GM19351 (cell line): ENCODE results near the gene TNFSF15.
A peak's percentile ranks its signal among the peaks of the same experiment; 100 is the strongest.

Experiments used
- ATAC-seq: cut with Tn5 transposase; IDR thresholded peaks from one replicate; pipeline ENCODE4 v1.9.1; 2021; ENCODE audit warnings: mild to moderate bottlenecking, moderate library complexity; ENCODE audit not compliant: unreplicated experiment

Gene TNFSF15

GRCh38 chr9:114825126-114825795 is 19.4 kb upstream of the TNFSF15 start:
- no peak for ATAC-seq

GRCh38 chr9:114824110-114824509 is 18.3 kb upstream of the TNFSF15 start:
- ATAC-seq: no peak

- no peak for ATAC-seq
These were observed 17.6 kb upstream of the TNFSF15 start for GRCh38 chr9:114823441-114823840.

GRCh38 chr9:114822708-114823107 is 16.9 kb upstream of the TNFSF15 start:
- ATAC-seq: no peak

DNA sequence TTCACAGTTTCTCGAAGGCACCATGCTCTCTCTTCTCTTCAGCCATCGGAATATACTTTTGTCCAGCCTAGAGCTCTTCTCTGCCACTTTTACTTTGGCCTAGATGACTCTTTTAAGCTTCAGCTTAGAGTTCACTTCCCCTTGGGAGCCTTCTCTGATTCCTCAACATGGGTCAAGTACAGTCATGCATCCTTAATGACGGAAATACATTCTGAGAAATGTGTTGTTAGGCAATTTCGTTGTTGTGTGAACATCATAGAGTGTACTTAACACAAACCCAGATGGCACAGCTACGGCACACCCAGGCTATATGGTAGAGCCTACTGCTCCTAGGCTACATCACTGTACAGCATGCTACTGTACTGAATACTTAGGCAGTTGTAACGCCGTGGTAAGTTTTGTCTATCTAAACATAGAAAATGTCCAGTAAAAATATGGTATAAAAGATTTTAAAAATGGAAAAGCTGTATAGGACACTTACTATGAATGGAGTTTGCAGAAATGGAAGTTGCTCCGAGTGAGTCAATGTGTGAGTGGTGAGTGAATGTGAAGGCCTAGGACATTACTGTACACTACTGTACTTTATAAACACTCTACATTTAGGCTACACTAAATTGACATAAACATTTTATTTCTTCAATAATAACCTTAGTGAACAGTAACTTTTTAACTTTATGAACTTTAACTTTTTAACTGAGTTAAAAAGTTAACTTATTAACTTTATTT is 15.1 kb upstream of the TNFSF15 start:
- ATAC-seq: no peak

GRCh38 chr9:114818178-114818577 is 12.3 kb upstream of the TNFSF15 start:
- no peak for ATAC-seq

- ATAC-seq: no peak
These were observed 8.0 kb upstream of the TNFSF15 start for GRCh38 chr9:114813717-114814418.

GRCh38 chr9:114811966-114812636 is 6.3 kb upstream of the TNFSF15 start:
- ATAC-seq: no peak

DNA sequence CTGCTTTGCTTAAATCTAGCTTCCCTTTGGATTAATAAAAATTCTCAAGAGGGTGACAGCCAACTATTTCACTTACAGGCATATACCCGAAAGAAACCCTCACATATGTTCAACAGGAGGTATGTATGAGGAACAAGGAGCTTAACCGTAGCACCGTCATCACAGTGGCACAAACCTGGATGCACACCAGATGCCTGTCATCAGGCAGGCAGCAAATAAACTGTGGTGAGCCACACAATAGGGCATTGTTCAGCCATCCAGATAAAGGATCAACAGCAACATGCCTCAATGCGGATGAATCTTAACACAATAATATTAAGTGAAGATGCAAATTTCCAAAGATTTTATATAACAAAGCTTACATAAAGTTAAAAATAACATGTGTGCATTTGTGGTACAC is 5.5 kb upstream of the TNFSF15 start:
- no peak for ATAC-seq

- ATAC-seq: no peak
These were observed 4.8 kb upstream of the TNFSF15 start for GRCh38 chr9:114810614-114811013.

- peak; percentile 40 for ATAC-seq
These were observed 674 bp upstream of the TNFSF15 start for GRCh38 chr9:114806526-114806900.

GRCh38 chr9:114804505-114804904 is 1.3 kb downstream of the TNFSF15 start:
- ATAC-seq: no peak

DNA sequence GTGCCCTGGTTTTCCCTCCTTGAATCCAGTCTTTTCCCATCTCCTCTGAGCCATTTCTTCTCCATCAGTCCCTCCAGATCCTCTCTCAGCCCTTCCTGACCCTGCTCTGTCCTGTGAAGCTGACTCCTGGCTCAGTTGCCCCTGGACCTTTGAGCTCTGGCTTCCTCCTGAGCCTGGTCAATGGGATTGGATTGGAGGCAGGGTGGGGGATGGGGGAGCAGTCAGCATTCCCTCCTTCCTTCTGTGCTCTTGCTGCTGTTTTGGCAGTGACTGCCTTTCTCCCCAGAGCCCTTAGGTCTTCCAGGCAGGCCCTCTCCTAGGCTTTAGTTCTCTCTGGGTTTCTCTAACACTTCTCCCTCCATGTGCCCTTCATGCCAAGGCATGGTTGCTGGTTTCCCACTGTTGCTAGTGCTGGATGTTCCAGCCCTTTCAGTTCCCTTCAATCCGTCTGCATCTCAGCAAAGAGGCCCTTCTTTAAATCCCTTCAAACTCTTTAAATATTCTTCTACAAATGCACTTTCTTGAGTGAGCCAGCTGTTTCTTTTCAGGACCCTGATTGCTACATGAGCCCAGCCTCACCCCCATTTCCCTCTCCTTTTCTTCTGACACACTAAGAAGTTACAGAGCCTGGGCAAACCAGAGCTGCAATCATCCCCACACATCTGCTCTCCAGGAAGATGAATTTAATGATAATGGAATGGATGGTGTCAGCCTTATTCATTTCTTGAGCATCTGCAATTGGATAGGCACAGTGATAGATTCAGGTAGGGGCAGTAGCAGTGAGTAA is 2.2 kb downstream of the TNFSF15 start:
- no peak for ATAC-seq

DNA sequence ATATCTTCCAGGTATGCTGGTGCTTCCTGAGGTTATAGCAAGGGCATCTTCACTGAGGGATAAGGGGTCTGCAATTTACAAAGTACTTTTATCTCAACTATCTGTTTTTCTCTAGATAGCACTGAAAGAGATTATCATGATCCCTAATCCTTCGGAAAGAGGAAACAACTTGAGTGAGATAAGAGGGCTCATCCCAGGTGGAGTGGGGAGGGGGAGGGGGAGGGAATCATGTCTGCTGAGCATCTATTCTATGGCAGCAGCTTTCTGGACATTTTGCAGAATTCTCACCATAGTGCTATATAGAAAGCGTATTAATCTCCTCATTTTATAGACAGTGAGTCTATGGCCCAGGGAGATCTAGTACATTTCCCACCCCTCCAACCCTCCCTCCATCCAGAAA is 5.9 kb downstream of the TNFSF15 start:
- no peak for ATAC-seq

GRCh38 chr9:114799441-114799840 is 6.4 kb downstream of the TNFSF15 start:
- ATAC-seq: no peak

DNA sequence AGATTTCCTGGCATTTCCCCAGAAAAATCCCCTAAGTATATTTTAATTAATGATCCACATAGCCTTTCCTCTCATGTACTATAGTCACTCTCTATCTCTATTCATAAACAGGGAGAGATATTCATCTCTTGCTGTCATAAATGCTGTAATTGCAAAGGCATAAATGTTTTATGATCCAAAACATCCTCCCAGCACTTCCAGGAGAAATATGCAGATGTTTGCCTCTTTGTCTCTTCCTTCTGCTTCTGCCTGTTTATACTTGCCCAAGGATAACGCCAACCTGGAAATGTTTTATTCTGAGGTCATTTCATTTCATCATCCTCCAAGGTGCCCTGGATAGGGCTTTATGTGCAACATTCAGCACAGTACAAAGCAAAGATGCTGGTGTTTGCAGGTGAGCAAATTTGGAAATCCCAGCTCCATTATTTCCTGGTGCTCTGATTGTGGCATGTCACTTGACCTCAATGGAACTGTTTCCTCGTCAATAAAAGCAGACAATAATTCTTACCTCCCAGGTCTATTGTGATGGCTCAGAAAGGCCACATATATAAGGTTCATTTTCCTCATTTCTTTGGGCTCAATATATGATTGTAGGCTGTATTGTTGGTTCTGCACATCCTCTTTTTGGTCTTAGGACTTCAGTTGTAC is 6.9 kb downstream of the TNFSF15 start:
- ATAC-seq: no peak

DNA sequence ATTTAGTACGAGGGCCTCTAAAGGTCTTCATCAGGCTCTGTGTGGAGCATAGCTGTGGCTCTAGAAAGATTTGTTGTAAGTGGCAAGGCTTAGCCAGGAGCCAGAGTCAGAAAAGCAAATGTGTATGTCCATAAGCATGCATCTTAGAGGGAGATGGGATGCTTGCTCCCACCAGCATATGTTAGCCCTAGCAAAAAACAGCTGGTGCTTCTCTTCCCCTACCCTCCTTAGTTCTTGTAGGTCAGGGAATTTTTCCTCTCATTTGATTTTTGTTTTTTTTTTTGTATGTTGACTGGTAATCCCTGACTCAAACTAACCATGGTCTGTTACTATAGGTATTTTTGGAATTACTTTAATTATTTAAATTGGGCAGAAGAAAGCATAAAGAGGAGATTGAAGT is 7.7 kb downstream of the TNFSF15 start:
- no peak for ATAC-seq

DNA sequence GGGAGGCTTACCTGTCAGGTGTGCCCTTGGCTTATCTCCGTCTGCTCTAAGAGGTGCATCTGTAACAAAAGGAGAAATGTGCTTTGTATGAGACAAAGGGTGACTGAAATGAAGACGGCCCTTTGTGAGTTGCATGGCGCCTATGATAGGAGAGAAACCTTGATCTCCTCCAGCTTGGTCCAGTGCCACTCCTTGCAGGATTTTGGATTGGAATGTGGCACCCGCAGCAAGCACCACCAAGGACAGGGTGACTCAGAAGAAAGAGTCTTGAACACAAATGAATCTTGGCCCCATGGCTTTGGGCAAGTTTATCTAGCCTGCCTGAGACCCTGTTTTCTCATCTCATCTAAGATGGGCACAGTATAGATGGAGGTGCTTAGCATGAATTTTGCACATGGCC is 13.4 kb downstream of the TNFSF15 start:
- no peak for ATAC-seq

GRCh38 chr9:114791736-114792135 is 14.1 kb downstream of the TNFSF15 start:
- ATAC-seq: no peak

DNA sequence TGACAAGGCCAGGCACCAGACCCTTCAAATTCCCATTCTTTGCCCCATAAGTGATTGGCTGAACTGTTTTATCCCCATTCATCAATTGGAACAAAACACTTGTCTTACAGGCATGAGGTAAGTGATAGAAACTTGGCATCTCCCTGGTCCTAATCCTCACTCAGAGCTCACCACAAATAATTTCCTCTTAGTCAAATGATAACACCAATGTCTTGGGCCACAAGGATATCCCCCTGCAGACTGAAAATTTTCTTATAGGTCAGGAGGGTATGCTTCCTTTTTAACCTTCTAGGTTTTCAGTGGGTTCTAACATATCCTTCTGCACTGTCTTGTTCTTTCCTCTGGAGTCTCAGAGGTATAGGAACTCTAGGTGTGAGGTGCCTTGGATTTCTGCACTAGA is 14.5 kb downstream of the TNFSF15 start:
- ATAC-seq: no peak
